H9 (cell line): ENCODE data around the gene JAGN1. TPM values are rescaled to one million over a fixed set of nuclear protein-coding genes. Genes with fewer than 3 reads are reported as not detected.

ENCODE experiments used
- DNase-seq: peaks from one replicate; pipeline ENCODE4 v3.0.0-alpha.2; 2017
- H2AFZ ChIP-seq: one replicate; pipeline ENCODE4 v1.6.1; 2013; ENCODE audit warnings: mild to moderate bottlenecking, low read length, control low read depth, moderate library complexity
- H2AK5ac ChIP-seq: 2 replicates; pipeline ENCODE4 v1.6.1; 2013; ENCODE audit warnings: low read length, control low read depth, mixed read lengths; ENCODE audit not compliant: insufficient read length
- H2BK120ac ChIP-seq: one replicate; pipeline ENCODE4 v1.6.1; 2013; ENCODE audit warnings: low read depth, mild to moderate bottlenecking, low read length, control low read depth, inconsistent platforms; ENCODE audit not compliant: poor library complexity, severe bottlenecking
- H2BK12ac ChIP-seq: 2 replicates; pipeline ENCODE4 v1.6.1; 2013; ENCODE audit warnings: low read length, control low read depth, mixed read lengths, low read depth; ENCODE audit not compliant: insufficient read length
- H2BK15ac ChIP-seq: 2 replicates; pipeline ENCODE4 v1.6.1; 2013; ENCODE audit warnings: low read depth, low read length, control low read depth
- H2BK20ac ChIP-seq: one replicate; pipeline ENCODE4 v1.6.1; 2013; ENCODE audit warnings: low read depth, mild to moderate bottlenecking, low read length, control low read depth, inconsistent platforms; ENCODE audit not compliant: poor library complexity, severe bottlenecking
- H2BK5ac ChIP-seq: 2 replicates; pipeline ENCODE4 v1.6.1; 2013; ENCODE audit warnings: low read length, control low read depth, mixed read lengths; ENCODE audit not compliant: insufficient read length
- H3K14ac ChIP-seq: 2 replicates; pipeline ENCODE4 v1.6.1; 2013; ENCODE audit warnings: low read length, control low read depth; ENCODE audit not compliant: insufficient read depth
- H3K18ac ChIP-seq: 2 replicates; pipeline ENCODE4 v1.6.1; 2013; ENCODE audit warnings: low read depth, mild to moderate bottlenecking, mixed read lengths, low read length, control low read depth; ENCODE audit not compliant: insufficient read length
- H3K23ac ChIP-seq: 2 replicates; pipeline ENCODE4 v1.6.1; 2013; ENCODE audit warnings: low read length, control low read depth, mixed read lengths, low read depth; ENCODE audit not compliant: insufficient read length
- H3K23me2 ChIP-seq: 2 replicates; pipeline ENCODE4 v1.6.1; 2013; ENCODE audit warnings: low read depth, mild to moderate bottlenecking, mixed read lengths, low read length, control low read depth; ENCODE audit not compliant: insufficient read length, poor library complexity, severe bottlenecking
- H3K27ac ChIP-seq: 2 replicates; pipeline ENCODE4 v1.5.1; 2013; ENCODE audit warnings: low read length, control low read depth, mixed read lengths, low read depth; ENCODE audit not compliant: insufficient read length
- H3K27me3 ChIP-seq: 2 replicates; pipeline ENCODE4 v1.6.1; 2013; ENCODE audit warnings: low read length, control low read depth, inconsistent platforms; ENCODE audit not compliant: insufficient read depth
- H3K4ac ChIP-seq: 2 replicates; pipeline ENCODE4 v1.6.1; 2013; ENCODE audit warnings: low read depth, mild to moderate bottlenecking, control low read depth, inconsistent platforms, low read length, moderate library complexity
- H3K4me1 ChIP-seq: 2 replicates; pipeline ENCODE4 v1.6.1; 2013; ENCODE audit warnings: low read length, control low read depth, inconsistent platforms; ENCODE audit not compliant: insufficient read depth
- H3K4me2 ChIP-seq: 2 replicates; pipeline ENCODE4 v1.6.1; 2013; ENCODE audit warnings: low read length, control low read depth, mixed read lengths; ENCODE audit not compliant: insufficient read length, insufficient read depth
- H3K56ac ChIP-seq: 2 replicates; pipeline ENCODE4 v1.6.1; 2013; ENCODE audit warnings: low read depth, mild to moderate bottlenecking, mixed read lengths, low read length, control low read depth; ENCODE audit not compliant: insufficient read length
- H3K79me1 ChIP-seq: 2 replicates; pipeline ENCODE4 v1.6.1; 2013; ENCODE audit warnings: low read depth, mild to moderate bottlenecking, moderate library complexity, low read length, control low read depth, inconsistent platforms; ENCODE audit not compliant: insufficient read depth, poor library complexity, severe bottlenecking
- H3K79me2 ChIP-seq: 2 replicates; pipeline ENCODE4 v1.6.1; 2013; ENCODE audit warnings: low read length, control low read depth, inconsistent platforms; ENCODE audit not compliant: insufficient read depth
- H3K9ac ChIP-seq: 2 replicates; pipeline ENCODE4 v1.6.1; 2013; ENCODE audit warnings: low read length, control low read depth, mixed read lengths; ENCODE audit not compliant: insufficient read length; ENCODE audit errors: extremely low read depth
- H3K9me3 ChIP-seq: one replicate; pipeline ENCODE4 v1.6.1; 2013; ENCODE audit warnings: low read depth, low read length, inconsistent platforms; ENCODE audit not compliant: control insufficient read depth
- H3T11ph ChIP-seq: one replicate; pipeline ENCODE4 v1.6.1; 2013; ENCODE audit warnings: mild to moderate bottlenecking, low read length, control low read depth, inconsistent platforms
- H4K20me1 ChIP-seq: one replicate; pipeline ENCODE4 v1.6.1; 2013; ENCODE audit not compliant: control insufficient read depth, insufficient read length, insufficient read depth
- H4K5ac ChIP-seq: 2 replicates; pipeline ENCODE4 v1.6.1; 2013; ENCODE audit warnings: low read depth, mild to moderate bottlenecking, mixed read lengths, low read length, control low read depth; ENCODE audit not compliant: insufficient read length
- H4K8ac ChIP-seq: replicated peaks from 2 replicates; pipeline ENCODE4 v1.6.1; 2013; ENCODE audit warnings: low read length, control low read depth, mixed read lengths, low read depth; ENCODE audit not compliant: insufficient read length
- H4K91ac ChIP-seq: 2 replicates; pipeline ENCODE4 v1.6.1; 2013; ENCODE audit warnings: low read depth, mild to moderate bottlenecking, moderate library complexity, mixed read lengths, low read length, control low read depth; ENCODE audit not compliant: insufficient read length
- H3K27ac Mint-ChIP-seq, 3 experiments: 2 replicates in 2 of 3; 3 replicates in 1 of 3; pipeline ENCODE4 v1.8.0; 2020 to 2021; ENCODE audit warnings: mixed read lengths in 3 of 3, mild to moderate bottlenecking in 1 of 3, moderate library complexity in 1 of 3
- H3K27me3 Mint-ChIP-seq: 2 replicates; pipeline ENCODE4 v1.8.0; 2021; ENCODE audit warnings: low read depth, mild to moderate bottlenecking, moderate library complexity, mixed read lengths
- H3K36me3 Mint-ChIP-seq, 3 experiments: 2 replicates in 2 of 3; 3 replicates in 1 of 3; pipeline ENCODE4 v1.8.0; 2020 to 2021; ENCODE audit warnings: low read depth in 3 of 3, mixed read lengths in 3 of 3; ENCODE audit not compliant: insufficient read depth in 1 of 3
- H3K4me1 Mint-ChIP-seq, 2 experiments: 2 replicates each; pipeline ENCODE4 v1.8.0; 2020; ENCODE audit warnings: mixed read lengths in 2 of 2
- H3K4me3 Mint-ChIP-seq, 2 experiments: 2 replicates in 1 of 2; 3 replicates in 1 of 2; pipeline ENCODE4 v1.8.0; 2020 to 2021; ENCODE audit warnings: mild to moderate bottlenecking in 2 of 2, mixed read lengths in 2 of 2, moderate library complexity in 1 of 2
- H3K9me3 Mint-ChIP-seq, 2 experiments: 2 replicates in 1 of 2; 3 replicates in 1 of 2; pipeline ENCODE4 v1.8.0; 2020; ENCODE audit warnings: mild to moderate bottlenecking in 2 of 2, mixed read lengths in 2 of 2, moderate library complexity in 1 of 2
- WGBS: extraction: QIAGEN DNeasy Blood & Tissue Kit; methylation state at CpG from one replicate; pipeline ENCODE4 v1.1.7; 2013; ENCODE audit warnings: missing lambda C conversion rate, low lambda C conversion rate, mixed read lengths; ENCODE audit not compliant: insufficient read length; ENCODE audit errors: extremely low coverage; 5-methylcytosine and 5-hydroxymethylcytosine counted together
- total RNA-seq: library from RNA; stranded (reverse); gene quantifications from 2 replicates; pipeline ENCODE4 v1.2.1, GENCODE V29; 2021
- TF ChIP-seq, protein P1 (sequence below): fragments of 200-600 bp; sonication (generic); conservative IDR thresholded peaks from 3 replicates; pipeline ENCODE4 v1.8.0; 2021; ENCODE audit warnings: antibody characterized with exemption, mild to moderate bottlenecking

Gene JAGN1
- total RNA-seq, 1 experiment from 2014 or later = 33.5 TPM

DNA sequence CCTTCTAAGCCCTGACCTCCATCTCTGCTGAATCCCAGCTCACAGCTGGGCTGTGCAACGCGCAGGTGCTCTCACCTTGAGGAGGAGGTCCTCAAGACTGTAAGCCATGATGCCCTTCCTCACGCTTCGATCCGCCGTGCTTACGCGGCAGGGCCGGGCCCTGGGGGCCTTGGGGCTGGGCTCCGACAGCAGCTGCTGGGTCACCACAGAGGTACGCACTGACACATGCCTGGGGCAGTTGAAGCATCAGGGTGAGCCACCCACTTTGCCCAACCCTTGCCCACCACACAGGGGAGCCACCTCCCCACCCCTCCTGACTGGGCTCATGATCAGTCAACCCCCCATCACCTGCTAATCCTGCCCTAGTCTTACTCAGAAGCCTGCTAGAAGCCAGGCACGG is 13.4 kb upstream of the JAGN1 start:
- Mint-ChIP-seq H3K27ac (no peak overlapping the region), H3K4me3 (no peak overlapping the region), H3K9me3 (no peaks in the 10 kb centered on the region)

More for the DNA sequence above, 13.4 kb upstream of the JAGN1 start:
- Histone ChIP-seq H4K8ac (no peak overlapping the region), H3K14ac (no peak overlapping the region; the same call in 1 of the 2 replicates), H2BK12ac (no peak overlapping the region), H3K18ac (no peak overlapping the region), H3T11ph (no peak overlapping the region), H3K27me3 (no peaks in the 10 kb centered on the region), H2AK5ac (no peak overlapping the region), H3K79me1 (no peaks in the 10 kb centered on the region), H3K27ac (no peak overlapping the region), H3K56ac (no peak overlapping the region), H3K9ac (no peak overlapping the region), H2BK20ac (no peak overlapping the region), H3K23me2 (no peaks in the 10 kb centered on the region), H3K4me1 (no peaks in the 10 kb centered on the region), H3K9me3 (no peaks in the 10 kb centered on the region), H3K23ac (no peak overlapping the region), H2BK5ac (no peak overlapping the region), H4K5ac (no peak overlapping the region), H3K4ac (no peak overlapping the region), H4K20me1 (no peaks in the 10 kb centered on the region), H4K91ac (no peak overlapping the region), H2BK15ac (no peak overlapping the region), H2BK120ac (no peak overlapping the region), H3K4me2 (no peak overlapping the region), H3K79me2 (no peaks in the 10 kb centered on the region), H2AFZ (no peak overlapping the region)
- Mint-ChIP-seq H3K36me3 (no peaks in the 10 kb centered on the region), H3K27me3 (no peaks in the 10 kb centered on the region; the same call in none of the 2 replicates), H3K4me1 (peaks cover 3 to 5% of the 10 kb centered on the region in 2 experiments; a peak in 2 of 4 replicates)
- TF ChIP-seq, protein P1, sequence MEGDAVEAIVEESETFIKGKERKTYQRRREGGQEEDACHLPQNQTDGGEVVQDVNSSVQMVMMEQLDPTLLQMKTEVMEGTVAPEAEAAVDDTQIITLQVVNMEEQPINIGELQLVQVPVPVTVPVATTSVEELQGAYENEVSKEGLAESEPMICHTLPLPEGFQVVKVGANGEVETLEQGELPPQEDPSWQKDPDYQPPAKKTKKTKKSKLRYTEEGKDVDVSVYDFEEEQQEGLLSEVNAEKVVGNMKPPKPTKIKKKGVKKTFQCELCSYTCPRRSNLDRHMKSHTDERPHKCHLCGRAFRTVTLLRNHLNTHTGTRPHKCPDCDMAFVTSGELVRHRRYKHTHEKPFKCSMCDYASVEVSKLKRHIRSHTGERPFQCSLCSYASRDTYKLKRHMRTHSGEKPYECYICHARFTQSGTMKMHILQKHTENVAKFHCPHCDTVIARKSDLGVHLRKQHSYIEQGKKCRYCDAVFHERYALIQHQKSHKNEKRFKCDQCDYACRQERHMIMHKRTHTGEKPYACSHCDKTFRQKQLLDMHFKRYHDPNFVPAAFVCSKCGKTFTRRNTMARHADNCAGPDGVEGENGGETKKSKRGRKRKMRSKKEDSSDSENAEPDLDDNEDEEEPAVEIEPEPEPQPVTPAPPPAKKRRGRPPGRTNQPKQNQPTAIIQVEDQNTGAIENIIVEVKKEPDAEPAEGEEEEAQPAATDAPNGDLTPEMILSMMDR = no peak
- DNase-seq = no peak
- no CpG with 5 or more reads among the region's 12 CpGs for WGBS
